Neural cell (in vitro differentiated cells): Measurements from ENCODE around the gene PTPDC1. TPM values are rescaled to one million over a fixed set of nuclear protein-coding genes. Genes with fewer than 3 reads are reported as not detected.
A peak's percentile ranks its signal among the peaks of the same experiment; 100 is the strongest.

Experiments
- H2AFZ ChIP-seq: fragments of 200-600, 300-800 bp; sonication (generic), shearing (Covaris generic); 2 replicates; pipeline ENCODE4 v1.6.0; 2014; ENCODE audit warnings: low read depth, mild to moderate bottlenecking, antibody characterized with exemption, low read length, moderate library complexity
- H3F3A ChIP-seq: fragments of 200-600 bp; shearing (Covaris generic); 2 replicates; pipeline ENCODE4 v1.6.1; 2016; ENCODE audit warnings: mild to moderate bottlenecking, moderate library complexity, mixed read lengths, antibody characterized with exemption, low read length; ENCODE audit not compliant: insufficient read depth, poor library complexity, severe bottlenecking
- H3K27ac ChIP-seq: fragments of 200-600, 300-800 bp; sonication (generic), shearing (Covaris generic); 2 replicates; pipeline ENCODE4 v1.5.1; 2014; ENCODE audit warnings: mild to moderate bottlenecking, low read length, moderate library complexity
- H3K27me3 ChIP-seq: fragments of 300-800, 200-600 bp; sonication (generic), shearing (Covaris generic); 2 replicates; pipeline ENCODE4 v1.6.0; 2014; ENCODE audit warnings: mild to moderate bottlenecking, low read depth, low read length, moderate library complexity; ENCODE audit not compliant: insufficient read depth
- H3K36me3 ChIP-seq: fragments of 300-800, 200-600 bp; sonication (generic), shearing (Covaris generic); 2 replicates; pipeline ENCODE4 v1.5.1; 2014; ENCODE audit warnings: mild to moderate bottlenecking, antibody characterized with exemption, low read length, moderate library complexity; ENCODE audit not compliant: insufficient read depth
- H3K4me2 ChIP-seq: fragments of 300-800, 200-600 bp; sonication (generic), shearing (Covaris generic); 2 replicates; pipeline ENCODE4 v1.6.0; 2014; ENCODE audit warnings: mild to moderate bottlenecking, low read length
- H3K4me3 ChIP-seq: fragments of 300-800, 200-600 bp; sonication (generic), shearing (Covaris generic); 2 replicates; pipeline ENCODE4 v1.5.1; 2014; ENCODE audit warnings: mild to moderate bottlenecking, low read length, moderate library complexity
- H3K79me2 ChIP-seq: fragments of 200-600 bp; shearing (Covaris generic); replicated peaks from 2 replicates; pipeline ENCODE4 v1.6.0; 2014; ENCODE audit warnings: mild to moderate bottlenecking, low read length, moderate library complexity; ENCODE audit not compliant: insufficient read depth
- H3K9ac ChIP-seq: fragments of 300-800, 200-600 bp; sonication (generic), shearing (Covaris generic); 2 replicates; pipeline ENCODE4 v1.6.1; 2016; ENCODE audit warnings: mild to moderate bottlenecking, low read length, mixed read lengths
- H3K9me2 ChIP-seq: fragments of 200-600 bp; shearing (Covaris generic); 2 replicates; pipeline ENCODE4 v1.6.1; 2016; ENCODE audit warnings: mild to moderate bottlenecking, low read length, mixed read lengths; ENCODE audit not compliant: insufficient read depth
- H3K9me3 ChIP-seq: fragments of 200-600, 300-800 bp; sonication (generic), shearing (Covaris generic); 2 replicates; pipeline ENCODE4 v1.6.1; 2016; ENCODE audit warnings: mild to moderate bottlenecking, mixed run types, low read length, moderate library complexity, mixed read lengths
- H4K20me1 ChIP-seq: fragments of 200-600 bp; shearing (Covaris generic); 2 replicates; pipeline ENCODE4 v1.6.1; 2016; ENCODE audit warnings: mild to moderate bottlenecking, mixed run types; ENCODE audit not compliant: insufficient read depth
- EP300 ChIP-seq: fragments of 450-650 bp; conservative IDR thresholded peaks from 2 replicates; pipeline ENCODE4 v1.6.1; 2014; ENCODE audit warnings: antibody characterized with exemption, mild to moderate bottlenecking, moderate library complexity; ENCODE audit not compliant: poor library complexity, severe bottlenecking
- EZH2 ChIP-seq: fragments of 200-600, 300-800 bp; shearing (Covaris generic), sonication (generic); IDR thresholded peaks from 2 replicates; pipeline ENCODE4 v1.6.1; 2014; ENCODE audit warnings: antibody characterized with exemption, low read length, borderline replicate concordance, mild to moderate bottlenecking; ENCODE audit not compliant: insufficient read depth, poor library complexity, severe bottlenecking
- MXI1 ChIP-seq: fragments of 450-650 bp; conservative IDR thresholded peaks from 2 replicates; pipeline ENCODE4 v1.6.1; 2014; ENCODE audit warnings: antibody characterized with exemption, mild to moderate bottlenecking; ENCODE audit not compliant: poor library complexity, severe bottlenecking
- POLR2AphosphoS5 ChIP-seq: IDR thresholded peaks from 2 replicates; pipeline ENCODE4 v1.6.1; 2012
- RAD21 ChIP-seq: fragments of 450-650 bp; conservative IDR thresholded peaks from 2 replicates; pipeline ENCODE4 v1.6.1; 2014; ENCODE audit warnings: antibody characterized with exemption, mild to moderate bottlenecking, moderate library complexity
- SMC3 ChIP-seq: fragments of 450-650 bp; conservative IDR thresholded peaks from 2 replicates; pipeline ENCODE4 v1.6.1; 2014; ENCODE audit warnings: antibody characterized with exemption, mild to moderate bottlenecking, moderate library complexity; ENCODE audit not compliant: poor library complexity
- TAF1 ChIP-seq: IDR thresholded peaks from 2 replicates; pipeline ENCODE4 v1.6.1; 2012; ENCODE audit warnings: low read depth
- polyA plus RNA-seq: library from polyadenylated mRNA; depleted of rRNA; stranded (reverse); fragments of >200 nt; gene quantifications from 2 replicates; pipeline ENCODE4 v1.2.3, GENCODE V29; 2014
- TF ChIP-seq, protein P1 (sequence below): fragments of 450-650 bp; IDR thresholded peaks from 2 replicates; pipeline ENCODE4 v1.5.1; 2014; ENCODE audit warnings: antibody characterized with exemption, mild to moderate bottlenecking, moderate library complexity; ENCODE audit not compliant: poor library complexity, severe bottlenecking
- TF ChIP-seq, protein P2 (sequence below): IDR thresholded peaks from 2 replicates; pipeline ENCODE4 v1.6.1; 2012; ENCODE audit warnings: borderline replicate concordance

The PTPDC1 gene
- polyA plus RNA-seq, 1 donor from 2014 or later: 23.7 TPM

DNA sequence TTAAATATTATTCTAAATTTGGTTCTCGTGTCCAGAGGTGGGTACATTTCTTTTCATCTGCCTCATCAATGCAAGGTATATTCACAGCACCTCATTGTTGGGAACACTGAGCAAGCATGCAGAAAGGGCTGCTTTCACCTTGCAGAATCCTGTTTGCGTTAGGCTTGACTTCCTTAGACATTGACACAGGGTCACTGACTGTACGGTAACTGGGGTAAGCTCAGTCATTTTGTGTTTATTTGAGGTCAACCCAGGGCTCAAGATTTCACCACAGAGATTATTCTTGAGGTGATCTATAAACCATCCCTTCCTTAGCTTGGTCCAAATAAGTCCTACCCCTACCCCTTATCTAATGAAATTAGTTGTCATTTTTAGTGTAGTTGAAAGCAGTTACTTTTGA lies 1.7 kb upstream of the PTPDC1 start:
- TF ChIP-seq SMC3 (no peak), TAF1 (no peak), MXI1 (no peak), EZH2 (no peak), RAD21 (no peak), POLR2AphosphoS5 (no peak), EP300 (no peak)
- TF ChIP-seq, protein P1, sequence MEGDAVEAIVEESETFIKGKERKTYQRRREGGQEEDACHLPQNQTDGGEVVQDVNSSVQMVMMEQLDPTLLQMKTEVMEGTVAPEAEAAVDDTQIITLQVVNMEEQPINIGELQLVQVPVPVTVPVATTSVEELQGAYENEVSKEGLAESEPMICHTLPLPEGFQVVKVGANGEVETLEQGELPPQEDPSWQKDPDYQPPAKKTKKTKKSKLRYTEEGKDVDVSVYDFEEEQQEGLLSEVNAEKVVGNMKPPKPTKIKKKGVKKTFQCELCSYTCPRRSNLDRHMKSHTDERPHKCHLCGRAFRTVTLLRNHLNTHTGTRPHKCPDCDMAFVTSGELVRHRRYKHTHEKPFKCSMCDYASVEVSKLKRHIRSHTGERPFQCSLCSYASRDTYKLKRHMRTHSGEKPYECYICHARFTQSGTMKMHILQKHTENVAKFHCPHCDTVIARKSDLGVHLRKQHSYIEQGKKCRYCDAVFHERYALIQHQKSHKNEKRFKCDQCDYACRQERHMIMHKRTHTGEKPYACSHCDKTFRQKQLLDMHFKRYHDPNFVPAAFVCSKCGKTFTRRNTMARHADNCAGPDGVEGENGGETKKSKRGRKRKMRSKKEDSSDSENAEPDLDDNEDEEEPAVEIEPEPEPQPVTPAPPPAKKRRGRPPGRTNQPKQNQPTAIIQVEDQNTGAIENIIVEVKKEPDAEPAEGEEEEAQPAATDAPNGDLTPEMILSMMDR: no peak
- TF ChIP-seq, protein P2, sequence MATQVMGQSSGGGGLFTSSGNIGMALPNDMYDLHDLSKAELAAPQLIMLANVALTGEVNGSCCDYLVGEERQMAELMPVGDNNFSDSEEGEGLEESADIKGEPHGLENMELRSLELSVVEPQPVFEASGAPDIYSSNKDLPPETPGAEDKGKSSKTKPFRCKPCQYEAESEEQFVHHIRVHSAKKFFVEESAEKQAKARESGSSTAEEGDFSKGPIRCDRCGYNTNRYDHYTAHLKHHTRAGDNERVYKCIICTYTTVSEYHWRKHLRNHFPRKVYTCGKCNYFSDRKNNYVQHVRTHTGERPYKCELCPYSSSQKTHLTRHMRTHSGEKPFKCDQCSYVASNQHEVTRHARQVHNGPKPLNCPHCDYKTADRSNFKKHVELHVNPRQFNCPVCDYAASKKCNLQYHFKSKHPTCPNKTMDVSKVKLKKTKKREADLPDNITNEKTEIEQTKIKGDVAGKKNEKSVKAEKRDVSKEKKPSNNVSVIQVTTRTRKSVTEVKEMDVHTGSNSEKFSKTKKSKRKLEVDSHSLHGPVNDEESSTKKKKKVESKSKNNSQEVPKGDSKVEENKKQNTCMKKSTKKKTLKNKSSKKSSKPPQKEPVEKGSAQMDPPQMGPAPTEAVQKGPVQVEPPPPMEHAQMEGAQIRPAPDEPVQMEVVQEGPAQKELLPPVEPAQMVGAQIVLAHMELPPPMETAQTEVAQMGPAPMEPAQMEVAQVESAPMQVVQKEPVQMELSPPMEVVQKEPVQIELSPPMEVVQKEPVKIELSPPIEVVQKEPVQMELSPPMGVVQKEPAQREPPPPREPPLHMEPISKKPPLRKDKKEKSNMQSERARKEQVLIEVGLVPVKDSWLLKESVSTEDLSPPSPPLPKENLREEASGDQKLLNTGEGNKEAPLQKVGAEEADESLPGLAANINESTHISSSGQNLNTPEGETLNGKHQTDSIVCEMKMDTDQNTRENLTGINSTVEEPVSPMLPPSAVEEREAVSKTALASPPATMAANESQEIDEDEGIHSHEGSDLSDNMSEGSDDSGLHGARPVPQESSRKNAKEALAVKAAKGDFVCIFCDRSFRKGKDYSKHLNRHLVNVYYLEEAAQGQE: no peak
- Histone ChIP-seq H3K9ac (no peak overlapping the region), H3K79me2 (no peaks in the 10 kb centered on the region), H3K27me3 (no peaks in the 10 kb centered on the region), H4K20me1 (no peaks in the 10 kb centered on the region), H3K36me3 (no peaks in the 10 kb centered on the region), H3K4me2 (no peak overlapping the region), H3F3A (peaks cover 3% of the 10 kb centered on the region), H3K4me3 (no peak overlapping the region), H3K27ac (no peak overlapping the region), H2AFZ (no peak overlapping the region), H3K9me3 (no peaks in the 10 kb centered on the region), H3K9me2 (no peaks in the 10 kb centered on the region)

DNA sequence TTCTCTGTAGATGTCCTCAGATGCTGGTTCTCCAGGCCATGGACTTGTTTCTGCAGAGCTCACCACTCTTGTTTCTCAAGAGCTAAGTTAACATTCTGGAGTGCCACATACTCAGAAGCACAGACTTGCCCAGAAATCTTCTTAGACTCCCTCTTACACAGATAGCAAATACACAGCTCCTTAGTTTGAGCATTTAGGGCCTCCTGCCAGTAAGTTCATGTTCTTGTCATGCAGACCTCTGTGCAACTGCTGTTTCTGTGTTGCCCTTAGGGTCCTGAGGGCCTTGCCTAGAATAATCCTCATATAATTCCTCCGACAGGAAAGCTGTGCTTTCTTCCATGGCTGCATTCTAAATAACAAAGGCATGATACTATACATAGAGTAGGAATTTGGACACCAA lies 1.3 kb upstream of the PTPDC1 start:
- H3K36me3 ChIP-seq: no peaks in the 10 kb centered on the region
- no peak overlapping the region for H3K4me3 ChIP-seq
- no peaks in the 10 kb centered on the region for H3K79me2 ChIP-seq
- H3F3A ChIP-seq: peaks cover 3% of the 10 kb centered on the region
- H4K20me1 ChIP-seq: no peaks in the 10 kb centered on the region
- no peak overlapping the region for H2AFZ ChIP-seq
- H3K9me2 ChIP-seq: no peaks in the 10 kb centered on the region
- peak overlapping the region; percentile 82 for H3K27ac ChIP-seq
- H3K9me3 ChIP-seq: no peaks in the 10 kb centered on the region
- peak overlapping the region; percentile 21 for H3K9ac ChIP-seq
- H3K27me3 ChIP-seq: no peaks in the 10 kb centered on the region
- no peak for TF ChIP-seq EZH2
- TF ChIP-seq MXI1: no peak
- TF ChIP-seq, protein P2: no peak
- TF ChIP-seq SMC3: no peak
- TF ChIP-seq TAF1: no peak
- TF ChIP-seq, protein P1: no peak
- TF ChIP-seq EP300: no peak
- TF ChIP-seq POLR2AphosphoS5: no peak
- TF ChIP-seq RAD21: no peak
- no peak overlapping the region for H3K4me2 ChIP-seq
